ENCODE data around the gene TMEM273. TPM values are rescaled to one million over a fixed set of nuclear protein-coding genes. Genes with fewer than 3 reads are reported as not detected.

TMEM273 gene
- total RNA-seq, 6 experiments from 2014 or later: 0.86 to 5.3 (median 2.3) TPM

GRCh38 chr10:49168831-49169500, 19.2 kb downstream of the TMEM273 start:
- TF ChIP-seq, protein P1, sequence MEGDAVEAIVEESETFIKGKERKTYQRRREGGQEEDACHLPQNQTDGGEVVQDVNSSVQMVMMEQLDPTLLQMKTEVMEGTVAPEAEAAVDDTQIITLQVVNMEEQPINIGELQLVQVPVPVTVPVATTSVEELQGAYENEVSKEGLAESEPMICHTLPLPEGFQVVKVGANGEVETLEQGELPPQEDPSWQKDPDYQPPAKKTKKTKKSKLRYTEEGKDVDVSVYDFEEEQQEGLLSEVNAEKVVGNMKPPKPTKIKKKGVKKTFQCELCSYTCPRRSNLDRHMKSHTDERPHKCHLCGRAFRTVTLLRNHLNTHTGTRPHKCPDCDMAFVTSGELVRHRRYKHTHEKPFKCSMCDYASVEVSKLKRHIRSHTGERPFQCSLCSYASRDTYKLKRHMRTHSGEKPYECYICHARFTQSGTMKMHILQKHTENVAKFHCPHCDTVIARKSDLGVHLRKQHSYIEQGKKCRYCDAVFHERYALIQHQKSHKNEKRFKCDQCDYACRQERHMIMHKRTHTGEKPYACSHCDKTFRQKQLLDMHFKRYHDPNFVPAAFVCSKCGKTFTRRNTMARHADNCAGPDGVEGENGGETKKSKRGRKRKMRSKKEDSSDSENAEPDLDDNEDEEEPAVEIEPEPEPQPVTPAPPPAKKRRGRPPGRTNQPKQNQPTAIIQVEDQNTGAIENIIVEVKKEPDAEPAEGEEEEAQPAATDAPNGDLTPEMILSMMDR (IDR thresholded peaks at IDR 0.05): no peak
- no peak for TF ChIP-seq POLR2A (IDR thresholded peaks at IDR 0.05)
- Histone ChIP-seq H3K27ac (no peak overlapping the region), H3K9me3 (no peaks in the 10 kb centered on the region), H3K27me3 (no peaks in the 10 kb centered on the region), H3K36me3 (no peaks in the 10 kb centered on the region), H3K4me1 (no peaks in the 10 kb centered on the region), H3K4me3 (no peak overlapping the region)
- no peak for DNase-seq
- ATAC-seq: no peak
- 69% methylated on average over 5 of the region's 6 CpGs for WGBS (ENCODE audit: insufficient coverage, low coverage, low lambda C conversion rate, missing lambda C conversion rate)
- intact Hi-C loops (cut with DNase I): loop anchor here in 1 of 2 donors (5.0 kb wide), 1 partner anchor 192 kb away; no protein-coding TSS in a partner anchor

DNA sequence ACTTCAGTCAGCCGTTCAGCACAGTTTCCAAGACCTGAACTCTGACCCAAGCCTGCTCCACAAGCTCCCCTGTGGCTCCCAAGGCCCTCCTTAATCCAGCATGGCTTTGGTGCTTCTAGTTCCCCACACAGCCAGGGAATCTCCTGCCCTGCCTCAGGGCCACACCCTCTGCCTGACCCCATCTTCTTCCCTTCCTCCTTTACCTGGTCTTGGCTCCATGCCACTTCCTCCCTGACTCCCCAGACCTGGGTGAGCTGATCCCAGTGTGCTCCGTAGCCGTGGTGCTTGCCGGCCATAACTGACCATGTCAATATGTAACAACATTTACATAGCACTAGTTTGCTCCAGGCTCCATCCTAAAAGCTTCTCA, 20.0 kb downstream of the TMEM273 start:
- TF ChIP-seq, protein P1 (IDR thresholded peaks at IDR 0.05): no peak
- no peak for TF ChIP-seq POLR2A (IDR thresholded peaks at IDR 0.05)
- H3K27me3 ChIP-seq: no peaks in the 10 kb centered on the region
- 72% methylated on average over 4 of the region's 4 CpGs for WGBS (ENCODE audit: insufficient coverage, low coverage, low lambda C conversion rate, missing lambda C conversion rate)
- no peak overlapping the region for H3K27ac ChIP-seq
- intact Hi-C loops (cut with DNase I): loop anchor here in 1 of 2 donors (5.0 kb wide), 1 partner anchor 191 kb away; no protein-coding TSS in a partner anchor
- H3K36me3 ChIP-seq: no peaks in the 10 kb centered on the region
- H3K4me3 ChIP-seq: no peak overlapping the region
- no peaks in the 10 kb centered on the region for H3K9me3 ChIP-seq
- no peaks in the 10 kb centered on the region for H3K4me1 ChIP-seq
- peak in 1 of 3 donors; percentile 31 for DNase-seq
- ATAC-seq: no peak

- TF ChIP-seq, protein P1 (IDR thresholded peaks at IDR 0.05): no peak
- TF ChIP-seq POLR2A (IDR thresholded peaks at IDR 0.05): no peak
- DNase-seq: peak in 1 of 3 donors; percentile 35
- WGBS (ENCODE audit: insufficient coverage, low coverage, low lambda C conversion rate, missing lambda C conversion rate): 80% methylated on average over 2 of the region's 12 CpGs
- intact Hi-C loops (cut with DNase I): loop anchor here in 1 of 2 donors (5.0 kb wide), 1 partner anchor 190 kb away; no protein-coding TSS in a partner anchor
- Histone ChIP-seq H3K36me3 (no peaks in the 10 kb centered on the region), H3K9me3 (no peaks in the 10 kb centered on the region), H3K27ac (no peak overlapping the region), H3K4me1 (no peaks in the 10 kb centered on the region), H3K4me3 (no peak overlapping the region), H3K27me3 (no peaks in the 10 kb centered on the region)
- ATAC-seq: no peak
Measured at GRCh38 chr10:49167425-49168170, 20.6 kb downstream of the TMEM273 start.

GRCh38 chr10:49166484-49167400, 21.4 kb downstream of the TMEM273 start:
- intact Hi-C loops (cut with DNase I): loop anchor here in 1 of 2 donors (5.0 kb wide), 1 partner anchor 189 kb away; no protein-coding TSS in a partner anchor
- Histone ChIP-seq H3K4me1 (no peaks in the 10 kb centered on the region), H3K9me3 (no peaks in the 10 kb centered on the region), H3K4me3 (no peak overlapping the region), H3K27ac (no peak overlapping the region), H3K27me3 (no peaks in the 10 kb centered on the region), H3K36me3 (no peaks in the 10 kb centered on the region)
- ATAC-seq: no peak
- WGBS (ENCODE audit: insufficient coverage, low coverage, low lambda C conversion rate, missing lambda C conversion rate): 57% methylated on average over 1 of the region's 14 CpGs
- TF ChIP-seq, protein P1 (IDR thresholded peaks at IDR 0.05): no peak
- TF ChIP-seq POLR2A (IDR thresholded peaks at IDR 0.05): no peak
- no peak for DNase-seq
